Esophagus muscularis mucosa (tissue), 3 donors: ENCODE results near the gene UEVLD.

Experiments used
- CTCF ChIP-seq, 3 experiments: fragments of 200-600 bp in 2 of 3; fragments of 450-650 bp in 1 of 3; sonication (generic) in 2 of 3; IDR thresholded peaks; one replicate each; pipeline ENCODE4 v1.5.1; 2017 to 2019; ENCODE audit warnings: antibody characterized with exemption in 3 of 3, mild to moderate bottlenecking in 2 of 3, moderate library complexity in 1 of 3
- POLR2A ChIP-seq: fragments of 450-650 bp; IDR thresholded peaks from one replicate; pipeline ENCODE4 v1.6.1; 2017; ENCODE audit warnings: antibody characterized with exemption, moderate library complexity, mild to moderate bottlenecking, low read depth

GRCh38 chr11:18623707-18624106 is 35.2 kb upstream of the UEVLD start:
- TF ChIP-seq POLR2A = no peak
- TF ChIP-seq CTCF (IDR thresholded peaks at IDR 0.05) = no peak
